ENCODE results near the gene MICU1. TPM values are rescaled to one million over a fixed set of nuclear protein-coding genes. Genes with fewer than 3 reads are reported as not detected.

MICU1 gene
- total RNA-seq, 1 donor from 2014 or later = 58.2 TPM

- peak overlapping the region; percentile 70 for H3K27ac Mint-ChIP-seq
- TF ChIP-seq CTCF (IDR thresholded peaks at IDR 0.05; ENCODE audit: unreplicated experiment) = no peak
- no peaks in the 10 kb centered on the region for H3K36me3 Mint-ChIP-seq
- H3K9me3 Mint-ChIP-seq = peaks cover 4% of the 10 kb centered on the region
- H3K4me1 Mint-ChIP-seq = peaks cover 6% of the 10 kb centered on the region
- H3K4me3 Mint-ChIP-seq = no peak overlapping the region
- DNase-seq (ENCODE audit: low spot score in 2 of 2, unreplicated experiment in 2 of 2) = no peak
- no peaks in the 10 kb centered on the region for H3K27me3 Mint-ChIP-seq (ENCODE audit: low read depth)
These were observed 38.1 kb upstream of the MICU1 start for GRCh38 chr10:72663971-72664370.

GRCh38 chr10:72661431-72661830 is 35.6 kb upstream of the MICU1 start:
- TF ChIP-seq CTCF (IDR thresholded peaks at IDR 0.05; ENCODE audit: unreplicated experiment) = no peak
- no peaks in the 10 kb centered on the region for H3K36me3 Mint-ChIP-seq
- peaks cover 4% of the 10 kb centered on the region for H3K9me3 Mint-ChIP-seq

GRCh38 chr10:72660220-72660619 is 34.3 kb upstream of the MICU1 start:
- DNase-seq (ENCODE audit: low spot score in 2 of 2, unreplicated experiment in 2 of 2) = no peak
- Mint-ChIP-seq H3K27me3 (ENCODE audit: low read depth) (no peaks in the 10 kb centered on the region), H3K36me3 (no peaks in the 10 kb centered on the region), H3K4me3 (no peak overlapping the region), H3K27ac (no peak overlapping the region), H3K4me1 (peaks cover 6% of the 10 kb centered on the region), H3K9me3 (peaks cover 4% of the 10 kb centered on the region)
- no peak for TF ChIP-seq CTCF (IDR thresholded peaks at IDR 0.05; ENCODE audit: unreplicated experiment)

More at GRCh38 chr10:72661431-72661830, 35.6 kb upstream of the MICU1 start:
- Mint-ChIP-seq H3K4me1 (peaks cover 6% of the 10 kb centered on the region), H3K27ac (no peak overlapping the region), H3K27me3 (ENCODE audit: low read depth) (no peaks in the 10 kb centered on the region), H3K4me3 (no peak overlapping the region)
- no peak for DNase-seq (ENCODE audit: low spot score in 2 of 2, unreplicated experiment in 2 of 2)

GRCh38 chr10:72659694-72660093 is 33.8 kb upstream of the MICU1 start:
- Mint-ChIP-seq H3K9me3 (peaks cover 4% of the 10 kb centered on the region), H3K4me3 (no peak overlapping the region), H3K4me1 (peaks cover 6% of the 10 kb centered on the region), H3K27ac (no peak overlapping the region), H3K27me3 (ENCODE audit: low read depth) (no peaks in the 10 kb centered on the region), H3K36me3 (no peaks in the 10 kb centered on the region)
- no peak for TF ChIP-seq CTCF (IDR thresholded peaks at IDR 0.05; ENCODE audit: unreplicated experiment)
- no peak for DNase-seq (ENCODE audit: low spot score in 2 of 2, unreplicated experiment in 2 of 2)

GRCh38 chr10:72658696-72659400 is 33.0 kb upstream of the MICU1 start:
- no peak overlapping the region for H3K4me3 Mint-ChIP-seq
- peaks cover 3% of the 10 kb centered on the region for H3K4me1 Mint-ChIP-seq
- TF ChIP-seq CTCF (IDR thresholded peaks at IDR 0.05; ENCODE audit: unreplicated experiment) = no peak
- no peak for DNase-seq (ENCODE audit: low spot score in 2 of 2, unreplicated experiment in 2 of 2)
- H3K36me3 Mint-ChIP-seq = no peaks in the 10 kb centered on the region
- H3K27ac Mint-ChIP-seq = no peak overlapping the region
- no peaks in the 10 kb centered on the region for H3K27me3 Mint-ChIP-seq (ENCODE audit: low read depth)
- H3K9me3 Mint-ChIP-seq = peaks cover 4% of the 10 kb centered on the region

Measured in mesothelial cell of epicardium (in vitro differentiated cells).